Dedifferentiated amniotic fluid mesenchymal stem cell (primary cell): ENCODE data around the gene CXXC5.

ENCODE experiments used
- DNase-seq: peaks from one replicate; pipeline ENCODE4 v3.0.0-alpha.2; 2016; ENCODE audit errors: extremely low spot score

CXXC5 gene

GRCh38 chr5:139638736-139639618 lies 9.2 kb upstream of the CXXC5 start:
- DNase-seq: no peak

DNA sequence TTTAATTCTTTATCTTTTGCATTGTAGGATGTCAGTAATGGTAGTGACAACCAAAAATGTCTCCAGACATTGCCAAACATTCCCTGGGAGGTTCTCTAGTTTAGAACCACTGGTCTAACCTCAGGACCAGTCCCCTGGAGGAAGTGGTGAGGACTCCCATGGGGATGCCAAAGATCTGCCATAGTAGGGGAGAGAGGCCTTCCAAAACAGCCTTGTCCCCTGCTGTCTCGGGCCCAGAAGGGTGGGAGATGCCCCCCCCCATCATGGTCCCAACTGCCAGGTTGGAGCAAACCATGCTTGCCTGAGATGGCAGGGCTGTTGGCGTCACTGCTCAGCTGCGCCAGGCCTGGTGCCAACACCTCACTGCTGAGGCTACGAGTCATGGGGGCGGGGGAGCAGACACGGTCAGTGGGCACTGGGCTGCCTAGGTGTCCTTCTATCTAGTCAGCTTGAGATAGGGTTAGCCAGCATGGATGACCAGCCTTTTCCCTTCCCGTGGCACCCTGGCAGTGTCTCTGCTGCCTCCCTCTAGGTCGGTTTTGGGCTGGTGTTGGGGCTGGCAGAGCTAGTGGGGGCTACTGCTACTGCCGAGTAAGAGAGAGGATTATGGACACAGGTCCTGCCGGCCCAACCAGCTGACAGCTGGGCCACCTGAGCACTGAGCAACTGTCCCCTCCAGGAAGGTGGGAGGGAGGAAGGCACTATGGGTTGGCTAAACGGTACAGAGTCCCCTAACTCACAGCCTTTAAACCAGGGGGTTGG lies 8.3 kb upstream of the CXXC5 start:
- no peak for DNase-seq

GRCh38 chr5:139640421-139641115 lies 7.6 kb upstream of the CXXC5 start:
- no peak for DNase-seq

GRCh38 chr5:139641116-139642080 lies 6.8 kb upstream of the CXXC5 start:
- no peak for DNase-seq

- no peak for DNase-seq
Measured at GRCh38 chr5:139642213-139642612, 5.9 kb upstream of the CXXC5 start.

DNA sequence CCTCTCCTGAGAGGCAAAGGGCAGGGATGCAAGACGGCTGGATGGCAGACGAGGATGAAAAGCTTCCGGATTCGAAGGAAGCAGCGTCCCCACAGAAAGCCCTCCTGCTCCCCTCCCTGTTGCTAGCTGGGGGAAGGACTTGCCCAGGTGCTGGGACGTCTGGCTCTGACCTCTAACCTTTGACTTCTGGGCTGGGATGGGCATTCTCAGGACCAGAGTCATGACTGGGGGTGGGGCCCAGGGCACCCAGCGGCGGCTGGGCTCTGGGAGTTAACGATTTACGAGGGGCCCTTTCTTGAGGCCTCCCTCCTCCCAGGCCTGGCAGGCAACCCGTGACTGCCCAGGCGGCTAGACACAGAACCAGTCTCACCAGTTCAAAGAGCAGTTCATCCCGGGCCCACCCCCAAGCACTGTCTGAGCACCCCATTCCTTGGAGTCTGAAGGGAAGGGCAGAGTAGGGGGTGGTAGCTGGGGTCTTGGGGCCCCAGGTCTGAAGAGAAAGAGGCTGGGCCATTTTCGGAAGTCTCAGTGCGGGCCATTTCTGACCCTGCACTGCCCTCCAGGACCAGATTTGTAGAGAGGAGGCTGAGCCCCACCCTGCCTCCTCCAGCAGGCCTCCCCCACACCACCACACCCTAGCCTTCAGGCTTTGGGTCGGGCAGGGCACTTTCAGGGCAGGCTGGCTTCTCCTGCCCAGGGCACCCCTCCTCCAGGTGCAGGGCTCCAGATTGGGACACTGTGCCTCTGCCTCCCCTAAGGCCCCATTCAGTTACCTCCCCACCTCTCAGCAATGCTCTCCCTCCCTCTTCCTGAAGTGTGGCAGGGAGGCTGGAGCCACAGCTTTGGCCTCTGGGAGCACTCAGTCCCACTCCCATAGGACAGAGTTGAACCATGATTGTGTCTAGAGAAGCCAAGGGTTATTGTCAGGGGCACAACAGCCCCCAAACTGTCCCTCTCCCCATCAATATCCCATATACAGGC lies 5.0 kb upstream of the CXXC5 start:
- DNase-seq: no peak

- no peak for DNase-seq
Measured at GRCh38 chr5:139644001-139644456, 4.1 kb upstream of the CXXC5 start.

- DNase-seq: no peak
Measured at GRCh38 chr5:139644646-139645429, 3.3 kb upstream of the CXXC5 start.

DNA sequence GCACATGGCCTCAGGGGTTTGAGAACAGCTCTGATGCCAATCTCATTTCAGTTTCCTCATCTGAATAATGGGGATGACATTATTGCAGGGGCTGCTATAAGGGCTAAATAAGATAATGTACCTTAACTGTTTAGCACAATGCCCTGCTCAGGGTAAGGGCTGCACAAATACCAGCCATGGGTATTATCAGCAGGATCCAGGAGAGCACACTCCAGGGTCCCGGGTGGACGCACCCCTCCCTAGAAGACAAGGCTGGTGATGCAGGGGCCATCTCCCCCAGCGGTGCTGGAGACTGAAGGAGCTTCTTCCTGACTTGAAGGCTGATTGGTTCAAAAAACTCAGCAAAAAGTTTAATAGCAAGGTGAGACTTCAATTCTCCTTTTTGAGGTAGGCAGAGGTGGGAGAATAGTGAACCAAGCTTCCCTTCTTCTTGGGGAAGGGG lies 2.7 kb upstream of the CXXC5 start:
- no peak for DNase-seq

DNA sequence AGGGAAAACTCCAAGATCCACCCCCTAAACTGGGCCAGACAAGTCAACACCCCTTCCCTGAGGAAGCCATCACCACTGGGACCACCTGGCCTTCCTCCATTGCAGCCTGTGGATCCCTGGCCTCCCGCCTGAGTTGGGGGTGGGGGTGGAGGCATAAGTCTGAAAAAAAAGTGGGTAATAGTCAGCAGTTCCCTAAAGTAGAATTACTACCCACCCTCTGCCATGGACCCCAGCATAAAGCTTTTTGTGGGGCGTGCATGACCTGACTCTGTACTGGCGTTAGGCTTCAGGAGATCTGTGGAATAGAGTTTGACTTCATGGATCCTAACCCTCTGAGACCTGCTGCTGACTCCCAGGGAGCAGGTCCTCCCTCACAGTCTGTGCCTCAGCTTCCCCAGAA lies 2.0 kb upstream of the CXXC5 start:
- DNase-seq: no peak

GRCh38 chr5:139646912-139647505 lies 1.1 kb upstream of the CXXC5 start:
- no peak for DNase-seq

DNA sequence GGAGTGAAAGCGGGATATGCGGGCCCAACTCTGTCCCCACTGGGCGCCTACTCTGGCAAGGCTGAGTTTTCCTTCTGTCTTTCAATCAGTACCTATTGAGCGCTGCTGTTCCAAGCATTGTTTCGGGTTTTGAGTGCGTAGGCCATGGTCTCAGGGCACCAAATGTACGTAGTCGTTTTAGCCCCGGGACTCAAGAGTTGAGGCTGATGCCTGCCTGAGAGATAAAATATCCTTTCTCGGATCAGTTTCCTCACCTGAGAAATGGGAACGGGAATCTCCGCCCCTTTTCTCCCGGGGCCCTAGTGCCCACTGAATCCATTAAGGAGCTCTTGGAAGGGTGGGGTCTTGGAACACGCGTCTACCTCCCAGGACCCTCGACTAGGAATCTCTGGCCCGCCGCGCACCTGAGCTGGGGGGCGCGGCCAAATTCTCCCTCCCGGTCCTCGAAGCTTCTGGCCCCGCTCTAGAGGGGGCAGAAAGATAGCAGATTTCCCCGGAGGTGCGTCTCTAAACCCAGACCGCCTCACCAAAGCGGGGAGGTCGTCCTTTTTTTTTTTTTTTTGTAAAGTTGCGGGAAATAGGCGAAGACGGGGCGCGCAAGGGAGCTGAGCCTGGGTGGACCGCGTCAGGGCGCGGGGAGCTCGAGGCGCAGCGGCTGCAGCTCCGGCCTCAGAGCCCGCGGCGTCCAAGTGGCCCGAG lies 494 bp upstream of the CXXC5 start:
- DNase-seq: no peak

- no peak for DNase-seq
Measured at GRCh38 chr5:139649082-139649991, 1.2 kb downstream of the CXXC5 start.

- no peak for DNase-seq
Measured at GRCh38 chr5:139650031-139650688, 2.0 kb downstream of the CXXC5 start.

DNA sequence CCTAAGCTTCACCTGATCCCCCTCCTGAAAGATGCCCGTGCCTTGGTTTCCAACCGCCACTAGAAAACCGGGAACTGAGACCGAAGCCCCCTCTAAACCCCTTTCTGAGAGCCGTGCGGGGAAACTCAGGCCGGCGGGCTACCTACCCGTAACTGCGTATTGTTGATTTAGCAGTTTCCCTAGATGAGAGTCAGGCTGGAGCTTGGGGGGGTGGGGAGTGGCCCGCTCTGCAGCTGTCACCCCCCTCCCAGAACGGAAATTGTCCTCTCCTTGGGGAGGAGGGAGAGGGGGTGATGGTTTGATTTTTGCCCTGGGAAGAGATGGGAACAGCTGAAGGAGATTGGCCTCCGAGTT lies 2.5 kb downstream of the CXXC5 start:
- no peak for DNase-seq

- no peak for DNase-seq
Measured at GRCh38 chr5:139651043-139651834, 3.1 kb downstream of the CXXC5 start.
